SK-N-SH treated with all-trans-retinoic acid at 6 μM for 48 hours (cell line): ENCODE data around the gene MUC5AC.
"Not testable (repeated sequence)": the region's sequence is repeated elsewhere in the genome, so short reads cannot be mapped to it uniquely, and the experiment has no call there.

Experiments
- ATAC-seq: fragments of 200-7000 bp; cut with Tn5 transposase; 3 replicates; pipeline ENCODE4 v1.9.1; 2020; ENCODE audit warnings: mild to moderate bottlenecking, moderate library complexity
- ARNTL ChIP-seq: fragments of 450-650 bp; formaldehyde crosslinking; IDR thresholded peaks from 2 replicates; pipeline ENCODE4 v1.5.0; 2020; ENCODE audit warnings: low read depth, mild to moderate bottlenecking, moderate library complexity, borderline replicate concordance
- BACH2 ChIP-seq: fragments of 250-450 bp; sonication (Bioruptor Pico); IDR thresholded peaks from 2 replicates; pipeline ENCODE4 v1.9.0; 2021; ENCODE audit warnings: mild to moderate bottlenecking, borderline replicate concordance
- CREB5 ChIP-seq: fragments of 250-450 bp; sonication (Bioruptor Pico); IDR thresholded peaks from 2 replicates; pipeline ENCODE4 v1.5.1; 2020; ENCODE audit warnings: low read depth, mild to moderate bottlenecking, moderate library complexity
- CSDC2 ChIP-seq: fragments of 250-450 bp; sonication (Bioruptor Pico); IDR thresholded peaks from 2 replicates; pipeline ENCODE4 v1.5.0; 2020; ENCODE audit warnings: mild to moderate bottlenecking, moderate library complexity
- CSRNP3 ChIP-seq: fragments of 250-450 bp; sonication (Bioruptor Pico); IDR thresholded peaks from 2 replicates; pipeline ENCODE4 v1.5.1; 2021; ENCODE audit warnings: mild to moderate bottlenecking, moderate library complexity
- ESRRG ChIP-seq: fragments of 250-450 bp; sonication (Bioruptor Pico); IDR thresholded peaks from 2 replicates; pipeline ENCODE4 v1.6.1; 2021; ENCODE audit warnings: mild to moderate bottlenecking
- GLIS3 ChIP-seq: fragments of 250-450 bp; sonication (Bioruptor Pico); IDR thresholded peaks from 2 replicates; pipeline ENCODE4 v1.5.0; 2020; ENCODE audit warnings: mild to moderate bottlenecking, moderate library complexity
- ISL1 ChIP-seq: fragments of 250-450 bp; sonication (Bioruptor Pico); IDR thresholded peaks from 2 replicates; pipeline ENCODE4 v2.1.2; 2022; ENCODE audit warnings: mild to moderate bottlenecking, moderate library complexity
- OSR1 ChIP-seq: fragments of 250-450 bp; sonication (Bioruptor Pico); IDR thresholded peaks from 2 replicates; pipeline ENCODE4 v1.8.0; 2022; ENCODE audit warnings: moderate library complexity, mild to moderate bottlenecking, inconsistent platforms
- PATZ1 ChIP-seq: fragments of 250-450 bp; sonication (Bioruptor Pico); IDR thresholded peaks from 2 replicates; pipeline ENCODE4 v1.8.0; 2020; ENCODE audit warnings: mild to moderate bottlenecking, moderate library complexity, borderline replicate concordance
- PPARA ChIP-seq: fragments of 250-450 bp; sonication (Bioruptor Pico); IDR thresholded peaks from 2 replicates; pipeline ENCODE4 v1.5.0; 2020; ENCODE audit warnings: mild to moderate bottlenecking, borderline replicate concordance
- RARB ChIP-seq: fragments of 250-450 bp; sonication (Bioruptor Pico); IDR thresholded peaks from 2 replicates; pipeline ENCODE4 v1.8.0; 2021; ENCODE audit warnings: mild to moderate bottlenecking, moderate library complexity
- SNAI2 ChIP-seq: fragments of 250-450 bp; sonication (Bioruptor Pico); IDR thresholded peaks from 2 replicates; pipeline ENCODE4 v1.5.0; 2020; ENCODE audit warnings: mild to moderate bottlenecking, moderate library complexity
- TOX ChIP-seq: fragments of 250-450 bp; sonication (Bioruptor Pico); IDR thresholded peaks from 2 replicates; pipeline ENCODE4 v1.8.0; 2021; ENCODE audit warnings: mild to moderate bottlenecking, moderate library complexity, borderline replicate concordance
- TSHZ2 ChIP-seq: fragments of 250-450 bp; sonication (Bioruptor Pico); IDR thresholded peaks from 2 replicates; pipeline ENCODE4 v1.5.0; 2020; ENCODE audit warnings: mild to moderate bottlenecking, moderate library complexity
- ZC3H10 ChIP-seq: fragments of 250-450 bp; sonication (Bioruptor Pico); IDR thresholded peaks from 2 replicates; pipeline ENCODE4 v1.5.1; 2021; ENCODE audit warnings: mild to moderate bottlenecking, moderate library complexity
- ZFP3 ChIP-seq: fragments of 250-450 bp; sonication (Bioruptor Pico); IDR thresholded peaks from 2 replicates; pipeline ENCODE4 v1.5.0; 2020; ENCODE audit warnings: mild to moderate bottlenecking, moderate library complexity
- ZFP30 ChIP-seq: fragments of 450-650 bp; formaldehyde crosslinking; IDR thresholded peaks from 2 replicates; pipeline ENCODE4 v1.5.0; 2022; ENCODE audit warnings: mild to moderate bottlenecking, moderate library complexity
- ZNF565 ChIP-seq: fragments of 450-650 bp; formaldehyde crosslinking; conservative IDR thresholded peaks from 2 replicates; pipeline ENCODE4 v1.5.0; 2020; ENCODE audit warnings: low read depth, mild to moderate bottlenecking, moderate library complexity
- ZNF70 ChIP-seq: fragments of 450-650 bp; formaldehyde crosslinking; IDR thresholded peaks from 2 replicates; pipeline ENCODE4 v1.5.0; 2020; ENCODE audit warnings: mild to moderate bottlenecking, moderate library complexity
- ZNF8 ChIP-seq: fragments of 450-650 bp; formaldehyde crosslinking; IDR thresholded peaks from 2 replicates; pipeline ENCODE4 v1.5.0; 2020; ENCODE audit warnings: mild to moderate bottlenecking, moderate library complexity

MUC5AC gene

GRCh38 chr11:1211838-1212237 lies 54.1 kb downstream of the MUC5AC start:
- no peak for ATAC-seq
- TF ChIP-seq PPARA (CRISPR knock-in tag) (no peak), RARB (CRISPR knock-in tag) (no peak), GLIS3 (no peak), ZC3H10 (CRISPR knock-in tag) (no peak), ZFP30 (CRISPR knock-in tag) (no peak)

DNA sequence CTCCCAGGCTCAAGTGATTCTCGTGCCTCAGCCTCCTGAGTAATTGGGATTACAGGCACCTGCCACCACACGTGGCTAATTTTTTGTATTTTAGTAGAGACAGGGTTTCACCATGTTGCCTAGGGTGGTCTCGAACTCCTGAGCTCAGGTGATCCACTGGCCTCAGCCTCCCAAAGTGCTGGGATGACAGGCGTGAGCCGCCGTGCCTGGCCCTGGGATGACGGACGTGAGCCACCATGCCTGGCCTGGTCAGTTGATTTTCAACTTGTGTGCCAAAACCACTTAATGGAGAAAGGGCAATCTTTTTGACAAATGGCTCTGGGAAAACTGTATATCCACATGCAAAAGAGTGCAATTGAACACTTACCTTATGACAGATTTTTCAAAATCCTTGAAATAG lies 58.1 kb downstream of the MUC5AC start:
- not testable (repeated sequence) for ATAC-seq

GRCh38 chr11:1217151-1217550 lies 59.4 kb downstream of the MUC5AC start:
- no peak for ATAC-seq
- no peak for TF ChIP-seq SNAI2 (CRISPR knock-in tag)
- no peak for TF ChIP-seq ZC3H10 (CRISPR knock-in tag)
- no peak for TF ChIP-seq BACH2 (CRISPR knock-in tag)
- TF ChIP-seq ESRRG (CRISPR knock-in tag), result no peak
- no peak for TF ChIP-seq ZFP3 (CRISPR knock-in tag)
- TF ChIP-seq CSDC2 (CRISPR knock-in tag), result no peak
- TF ChIP-seq ISL1, result no peak
- TF ChIP-seq ZNF8 (CRISPR knock-in tag), result no peak
- no peak for TF ChIP-seq OSR1 (CRISPR knock-in tag)
- no peak for TF ChIP-seq PPARA (CRISPR knock-in tag)
- TF ChIP-seq PATZ1 (CRISPR knock-in tag), result no peak
- no peak for TF ChIP-seq CREB5 (CRISPR knock-in tag)
- TF ChIP-seq ZNF70 (CRISPR knock-in tag), result no peak
- TF ChIP-seq CSRNP3, result no peak
- no peak for TF ChIP-seq ZFP30 (CRISPR knock-in tag)
- no peak for TF ChIP-seq TOX (CRISPR knock-in tag)
- TF ChIP-seq GLIS3, result no peak
- no peak for TF ChIP-seq RARB (CRISPR knock-in tag)
- no peak for TF ChIP-seq TSHZ2 (CRISPR knock-in tag)
- no peak for TF ChIP-seq ZNF565

- ATAC-seq, result no peak
- TF ChIP-seq ARNTL (CRISPR knock-in tag) (no peak), GLIS3 (no peak), TSHZ2 (CRISPR knock-in tag) (no peak)
- TF ChIP-seq, all 23 proteins: peak for 0
Observed at GRCh38 chr11:1218256-1218787, 60.6 kb downstream of the MUC5AC start.
